ENCODE data around the gene ZBP1. TPM values are rescaled to one million over a fixed set of nuclear protein-coding genes. Genes with fewer than 3 reads are reported as not detected.

ZBP1 gene
- total RNA-seq, 4 donors from 2014 or later, result 0.28 to 0.84 (median 0.56) TPM; not detected in 1

- peak; percentile 8 for DNase-seq (ENCODE audit: low spot score)
- ATAC-seq (ENCODE audit: low FRiP score), result no peak
- TF ChIP-seq, protein P1, sequence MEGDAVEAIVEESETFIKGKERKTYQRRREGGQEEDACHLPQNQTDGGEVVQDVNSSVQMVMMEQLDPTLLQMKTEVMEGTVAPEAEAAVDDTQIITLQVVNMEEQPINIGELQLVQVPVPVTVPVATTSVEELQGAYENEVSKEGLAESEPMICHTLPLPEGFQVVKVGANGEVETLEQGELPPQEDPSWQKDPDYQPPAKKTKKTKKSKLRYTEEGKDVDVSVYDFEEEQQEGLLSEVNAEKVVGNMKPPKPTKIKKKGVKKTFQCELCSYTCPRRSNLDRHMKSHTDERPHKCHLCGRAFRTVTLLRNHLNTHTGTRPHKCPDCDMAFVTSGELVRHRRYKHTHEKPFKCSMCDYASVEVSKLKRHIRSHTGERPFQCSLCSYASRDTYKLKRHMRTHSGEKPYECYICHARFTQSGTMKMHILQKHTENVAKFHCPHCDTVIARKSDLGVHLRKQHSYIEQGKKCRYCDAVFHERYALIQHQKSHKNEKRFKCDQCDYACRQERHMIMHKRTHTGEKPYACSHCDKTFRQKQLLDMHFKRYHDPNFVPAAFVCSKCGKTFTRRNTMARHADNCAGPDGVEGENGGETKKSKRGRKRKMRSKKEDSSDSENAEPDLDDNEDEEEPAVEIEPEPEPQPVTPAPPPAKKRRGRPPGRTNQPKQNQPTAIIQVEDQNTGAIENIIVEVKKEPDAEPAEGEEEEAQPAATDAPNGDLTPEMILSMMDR (IDR thresholded peaks at IDR 0.05), result no peak
Observed at GRCh38 chr20:57617079-57617795, 3.0 kb downstream of the ZBP1 start.

DNA sequence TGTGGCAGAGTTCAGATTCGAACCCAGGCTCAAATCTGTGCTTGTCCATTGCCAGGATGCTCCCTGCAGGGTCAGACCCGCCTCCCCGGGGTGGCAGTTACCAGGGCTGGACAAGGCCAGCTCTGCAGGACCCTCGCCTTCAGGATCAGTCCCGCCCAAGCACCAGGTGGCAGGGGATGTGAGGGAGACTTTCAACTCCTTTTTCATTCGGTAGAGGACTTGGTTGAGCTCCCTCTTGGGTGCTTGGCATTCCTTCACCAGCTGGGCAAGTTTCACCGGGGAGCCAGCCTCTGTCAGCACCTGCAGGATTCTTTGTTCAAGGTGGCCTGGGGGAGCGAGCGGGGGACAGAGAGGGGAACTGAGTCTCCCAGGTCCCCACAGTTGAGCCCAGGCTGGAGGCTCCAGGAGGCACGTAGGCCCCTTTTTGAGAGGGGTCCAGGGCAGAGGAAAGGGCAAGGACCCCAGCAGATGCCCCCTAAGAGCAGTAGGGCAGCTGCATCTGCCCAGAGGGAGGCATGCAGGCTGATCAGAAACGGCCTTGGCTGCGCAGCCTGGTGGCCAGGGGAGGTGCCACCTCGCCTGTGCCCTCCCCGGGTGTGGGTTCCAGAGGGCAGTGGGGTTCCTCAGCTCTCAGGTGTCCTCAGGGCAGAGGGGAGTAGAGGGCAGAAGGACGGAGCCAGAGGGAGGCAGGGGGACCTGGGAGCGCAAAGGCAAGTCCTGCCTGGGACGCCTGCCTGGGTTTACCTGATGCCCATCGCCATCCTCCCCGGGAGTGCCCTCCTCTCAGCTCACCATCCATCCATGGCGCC, 3.9 kb downstream of the ZBP1 start:
- TF ChIP-seq, protein P1 (IDR thresholded peaks at IDR 0.05), result no peak
- no peak for DNase-seq (ENCODE audit: low spot score)
- no peak for ATAC-seq (ENCODE audit: low FRiP score)

- peak; percentile 6 for DNase-seq (ENCODE audit: low spot score)
- no peak for ATAC-seq (ENCODE audit: low FRiP score)
- TF ChIP-seq, protein P1 (IDR thresholded peaks at IDR 0.05), result no peak
Observed at GRCh38 chr20:57615445-57615811, 4.8 kb downstream of the ZBP1 start.

DNA sequence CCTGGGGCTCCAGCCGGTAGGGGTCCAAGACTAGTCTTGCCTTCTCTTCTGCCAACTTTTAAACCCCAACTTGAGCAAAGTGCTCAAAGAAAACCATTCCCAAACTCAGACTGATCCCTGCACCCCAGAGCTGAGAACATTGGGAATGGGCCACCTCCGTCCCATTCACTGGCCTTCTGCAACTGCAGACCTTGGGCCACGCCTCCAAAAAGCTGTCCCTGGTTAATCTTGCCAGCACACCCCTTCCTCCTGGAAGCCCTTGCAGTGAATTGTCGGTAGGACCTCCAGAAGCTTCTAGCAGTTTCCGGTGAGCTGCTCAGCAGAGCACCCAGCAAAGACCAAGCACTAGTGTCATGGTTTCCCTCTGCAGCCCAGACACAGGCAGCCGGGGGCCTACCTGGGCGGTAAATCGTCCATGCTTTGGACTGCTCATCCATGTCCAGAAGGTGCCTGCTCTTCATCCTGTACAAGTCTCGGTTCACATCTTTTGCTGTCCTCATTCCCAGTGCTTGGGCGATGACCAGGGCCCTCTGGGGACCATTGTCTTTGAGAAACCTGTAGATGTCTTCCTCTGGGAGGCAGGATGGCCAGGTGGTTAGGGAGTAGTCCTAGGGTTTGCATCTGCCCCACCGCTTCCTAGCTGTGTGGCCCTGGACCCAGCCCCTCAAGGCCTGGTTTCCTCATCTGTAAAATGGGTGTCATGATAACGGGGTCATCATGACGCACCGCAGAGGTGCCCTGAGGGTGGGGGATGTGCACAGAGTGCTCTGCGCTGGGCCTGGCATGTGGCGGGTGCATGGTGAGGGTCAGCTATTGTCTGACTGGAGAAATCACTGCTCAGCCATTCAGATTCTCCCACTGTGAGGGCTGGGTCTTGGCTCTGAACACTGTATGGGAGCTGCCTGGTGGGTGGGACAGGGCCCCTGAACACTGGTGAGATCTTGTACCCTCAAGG, 5.5 kb downstream of the ZBP1 start:
- ATAC-seq (ENCODE audit: low FRiP score) (no peak), DNase-seq (ENCODE audit: low spot score) (peak; percentile 1)
- TF ChIP-seq, protein P1 (IDR thresholded peaks at IDR 0.05), result no peak

- DNase-seq (ENCODE audit: low spot score) (peak; percentile 9), ATAC-seq (ENCODE audit: low FRiP score) (no peak)
- TF ChIP-seq, protein P1 (IDR thresholded peaks at IDR 0.05), result no peak
Observed at GRCh38 chr20:57613481-57613921, 6.7 kb downstream of the ZBP1 start.

- ATAC-seq (ENCODE audit: low FRiP score) (no peak), DNase-seq (ENCODE audit: low spot score) (no peak)
- TF ChIP-seq, protein P1 (IDR thresholded peaks at IDR 0.05), result no peak
Observed at GRCh38 chr20:57612916-57613315, 7.3 kb downstream of the ZBP1 start.
